Trophoblast cell (in vitro differentiated cells and primary cell): ENCODE measurements around the gene HOXD11.

Experiments used
- DNase-seq, 2 donors: peaks; one replicate each; pipeline ENCODE4 v3.0.0-alpha.2; 2016
- H2AFZ ChIP-seq: 2 replicates; pipeline ENCODE4 v1.6.1; 2013; ENCODE audit warnings: low read length, moderate library complexity, mild to moderate bottlenecking; ENCODE audit not compliant: insufficient read depth, poor library complexity
- H2AK5ac ChIP-seq: 2 replicates; pipeline ENCODE4 v1.6.1; 2013; ENCODE audit warnings: mild to moderate bottlenecking, low read length
- H2BK120ac ChIP-seq: 2 replicates; pipeline ENCODE4 v1.6.1; 2013; ENCODE audit warnings: low read length, mild to moderate bottlenecking, moderate library complexity; ENCODE audit not compliant: insufficient read depth, poor library complexity
- H2BK12ac ChIP-seq: 2 replicates; pipeline ENCODE4 v1.6.1; 2013; ENCODE audit warnings: mild to moderate bottlenecking, low read length, moderate library complexity
- H2BK5ac ChIP-seq: 2 replicates; pipeline ENCODE4 v1.6.1; 2013; ENCODE audit warnings: low read length, low read depth, moderate library complexity, mild to moderate bottlenecking; ENCODE audit not compliant: poor library complexity
- H3K14ac ChIP-seq: 2 replicates; pipeline ENCODE4 v1.6.1; 2013; ENCODE audit warnings: mild to moderate bottlenecking, low read length
- H3K18ac ChIP-seq: 2 replicates; pipeline ENCODE4 v1.6.1; 2013; ENCODE audit warnings: mild to moderate bottlenecking, low read length
- H3K23ac ChIP-seq: 2 replicates; pipeline ENCODE4 v1.6.1; 2013; ENCODE audit warnings: low read length
- H3K27ac ChIP-seq: 2 replicates; pipeline ENCODE4 v1.5.1; 2013; ENCODE audit warnings: low read depth, mild to moderate bottlenecking, inconsistent platforms, low read length, moderate library complexity
- H3K27me3 ChIP-seq: 2 replicates; pipeline ENCODE4 v1.6.1; 2013; ENCODE audit warnings: inconsistent platforms, mild to moderate bottlenecking, low read length, moderate library complexity; ENCODE audit not compliant: insufficient read depth
- H3K36me3 ChIP-seq, 2 experiments: 1 replicate in 1 of 2; 2 replicates in 1 of 2; pipeline ENCODE4 v1.6.1; 2013; ENCODE audit warnings: low read length in 2 of 2, mild to moderate bottlenecking in 2 of 2, moderate library complexity in 1 of 2; ENCODE audit not compliant: insufficient read depth in 2 of 2, control insufficient read depth in 1 of 2
- H3K4ac ChIP-seq: 2 replicates; pipeline ENCODE4 v1.6.1; 2013; ENCODE audit warnings: low read depth, mild to moderate bottlenecking, low read length, moderate library complexity
- H3K4me1 ChIP-seq, 2 experiments: 1 replicate in 1 of 2; 2 replicates in 1 of 2; pipeline ENCODE4 v1.6.1; 2013; ENCODE audit warnings: low read length in 2 of 2, mild to moderate bottlenecking in 2 of 2, moderate library complexity in 1 of 2; ENCODE audit not compliant: insufficient read depth in 2 of 2, control insufficient read depth in 1 of 2
- H3K4me2 ChIP-seq: 2 replicates; pipeline ENCODE4 v1.6.1; 2013; ENCODE audit warnings: inconsistent platforms, mild to moderate bottlenecking, low read length, moderate library complexity
- H3K4me3 ChIP-seq: 2 replicates; pipeline ENCODE4 v1.5.1; 2013; ENCODE audit warnings: mild to moderate bottlenecking, low read depth, low read length, inconsistent platforms
- H3K79me1 ChIP-seq: one replicate; pipeline ENCODE4 v1.6.1; 2013; ENCODE audit warnings: low read length
- H3K79me2 ChIP-seq: 2 replicates; pipeline ENCODE4 v1.6.1; 2013; ENCODE audit warnings: low read length, mild to moderate bottlenecking; ENCODE audit not compliant: control insufficient read depth, insufficient read depth, poor library complexity
- H3K9ac ChIP-seq: 2 replicates; pipeline ENCODE4 v1.6.1; 2013; ENCODE audit warnings: mild to moderate bottlenecking, low read length
- H3K9me3 ChIP-seq: 2 replicates; pipeline ENCODE4 v1.6.1; 2013; ENCODE audit warnings: low read depth, mild to moderate bottlenecking, control low read depth, inconsistent platforms, low read length; ENCODE audit not compliant: insufficient read depth
- H4K12ac ChIP-seq: 2 replicates; pipeline ENCODE4 v1.6.1; 2013; ENCODE audit warnings: low read depth, mild to moderate bottlenecking, low read length, moderate library complexity
- H4K8ac ChIP-seq: 2 replicates; pipeline ENCODE4 v1.6.1; 2013; ENCODE audit warnings: low read depth, mild to moderate bottlenecking, low read length, moderate library complexity
- H4K91ac ChIP-seq: one replicate; pipeline ENCODE4 v1.6.1; 2013; ENCODE audit warnings: low read depth, mild to moderate bottlenecking, low read length, moderate library complexity
- WGBS: extraction: QIAGEN DNeasy Blood & Tissue Kit; methylation state at CpG from one replicate; pipeline ENCODE4 v1.1.7; 2013; ENCODE audit warnings: missing lambda C conversion rate; ENCODE audit not compliant: insufficient read length, insufficient coverage; ENCODE audit errors: extremely low coverage; 5-methylcytosine and 5-hydroxymethylcytosine counted together

The HOXD11 gene

DNA sequence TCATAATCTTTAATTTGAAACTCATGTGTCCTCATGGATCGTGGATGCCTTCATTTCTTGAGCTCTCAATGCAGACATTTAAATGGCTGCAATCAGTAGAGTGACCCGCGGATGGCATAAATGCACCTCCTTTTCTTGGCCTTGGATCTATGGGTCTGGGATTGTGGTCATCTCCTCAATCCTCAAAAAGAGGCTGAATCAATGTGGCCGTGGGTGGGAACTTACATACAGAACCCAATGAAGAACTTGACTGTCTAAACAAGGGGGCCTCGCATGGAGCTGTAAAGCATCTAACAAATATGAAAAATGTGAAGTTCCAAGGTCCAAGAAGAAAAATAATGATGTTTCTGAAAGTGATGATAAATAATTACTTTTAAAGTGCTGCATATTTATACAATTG lies 11.7 kb upstream of the HOXD11 start:
- Histone ChIP-seq H3K9me3 (peaks cover 10% of the 10 kb centered on the region), H3K27ac (no peak overlapping the region), H3K18ac (no peak overlapping the region), H4K91ac (no peak overlapping the region), H2BK12ac (no peak overlapping the region), H3K4ac (no peak overlapping the region), H2AFZ (no peak overlapping the region), H3K9ac (no peak overlapping the region), H3K23ac (no peak overlapping the region), H2BK120ac (no peak overlapping the region), H3K27me3 (peaks cover 81% of the 10 kb centered on the region), H3K4me3 (no peak overlapping the region), H4K12ac (no peak overlapping the region), H3K4me2 (no peak overlapping the region), H4K8ac (no peak overlapping the region), H2AK5ac (no peak overlapping the region), H3K79me2 (no peaks in the 10 kb centered on the region), H3K14ac (no peak overlapping the region), H3K4me1 (peaks cover 10 to 27% of the 10 kb centered on the region in 2 experiments), H3K36me3 (no peaks in the 10 kb centered on the region), H3K79me1 (no peaks in the 10 kb centered on the region), H2BK5ac (no peak overlapping the region)
- WGBS: no CpG with 5 or more reads among the region's 5 CpGs
- DNase-seq: no peak

DNA sequence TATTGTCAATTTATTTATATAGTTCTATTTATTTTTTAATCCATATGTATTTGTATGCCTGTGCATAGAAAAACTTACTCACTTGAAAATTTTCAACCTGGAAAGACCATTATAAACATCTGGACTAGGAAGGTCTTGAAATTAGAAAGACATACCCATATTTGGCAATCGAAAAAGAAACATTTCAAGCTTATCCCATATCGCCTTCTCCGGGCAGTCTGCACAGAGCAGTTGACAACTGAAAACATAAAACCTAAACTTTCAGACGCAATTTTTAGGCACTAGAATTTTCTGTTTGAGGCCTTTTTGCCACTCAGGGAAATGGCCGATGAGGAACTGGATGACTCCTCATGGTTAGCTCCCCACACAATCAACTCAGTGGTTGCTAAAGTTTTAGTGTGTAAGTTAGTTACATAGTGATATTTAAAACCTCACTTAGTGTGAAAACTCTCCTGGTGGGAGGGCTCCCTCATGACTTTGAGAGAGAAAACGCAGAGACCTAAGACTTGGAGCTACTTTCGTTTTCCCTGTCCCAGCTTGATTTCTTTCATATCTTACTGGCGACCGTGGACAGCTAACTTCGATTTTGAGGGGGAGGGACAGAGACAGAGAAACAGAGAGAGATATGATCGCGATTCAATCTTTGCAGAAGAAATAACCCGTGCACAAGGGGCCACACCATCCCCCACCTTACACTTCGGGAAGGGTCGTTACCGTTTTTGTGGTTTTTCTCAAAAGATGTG lies 10.7 kb upstream of the HOXD11 start:
- Histone ChIP-seq H4K8ac (no peak overlapping the region), H3K4me2 (peak overlapping the region; percentile 86), H2AFZ (no peak overlapping the region), H3K36me3 (no peaks in the 10 kb centered on the region), H3K18ac (no peak overlapping the region), H3K79me1 (no peaks in the 10 kb centered on the region), H2BK12ac (no peak overlapping the region), H2AK5ac (no peak overlapping the region), H3K79me2 (no peaks in the 10 kb centered on the region), H4K12ac (no peak overlapping the region), H3K4me3 (no peak overlapping the region), H2BK120ac (no peak overlapping the region), H3K4ac (no peak overlapping the region), H3K4me1 (peaks cover 10 to 27% of the 10 kb centered on the region in 2 experiments), H3K14ac (no peak overlapping the region), H3K27ac (no peak overlapping the region), H3K23ac (no peak overlapping the region), H3K9ac (no peak overlapping the region), H2BK5ac (no peak overlapping the region), H3K27me3 (peaks cover 82% of the 10 kb centered on the region), H3K9me3 (peaks cover 13% of the 10 kb centered on the region), H4K91ac (no peak overlapping the region)
- WGBS: no CpG with 5 or more reads among the region's 16 CpGs
- no peak for DNase-seq

DNA sequence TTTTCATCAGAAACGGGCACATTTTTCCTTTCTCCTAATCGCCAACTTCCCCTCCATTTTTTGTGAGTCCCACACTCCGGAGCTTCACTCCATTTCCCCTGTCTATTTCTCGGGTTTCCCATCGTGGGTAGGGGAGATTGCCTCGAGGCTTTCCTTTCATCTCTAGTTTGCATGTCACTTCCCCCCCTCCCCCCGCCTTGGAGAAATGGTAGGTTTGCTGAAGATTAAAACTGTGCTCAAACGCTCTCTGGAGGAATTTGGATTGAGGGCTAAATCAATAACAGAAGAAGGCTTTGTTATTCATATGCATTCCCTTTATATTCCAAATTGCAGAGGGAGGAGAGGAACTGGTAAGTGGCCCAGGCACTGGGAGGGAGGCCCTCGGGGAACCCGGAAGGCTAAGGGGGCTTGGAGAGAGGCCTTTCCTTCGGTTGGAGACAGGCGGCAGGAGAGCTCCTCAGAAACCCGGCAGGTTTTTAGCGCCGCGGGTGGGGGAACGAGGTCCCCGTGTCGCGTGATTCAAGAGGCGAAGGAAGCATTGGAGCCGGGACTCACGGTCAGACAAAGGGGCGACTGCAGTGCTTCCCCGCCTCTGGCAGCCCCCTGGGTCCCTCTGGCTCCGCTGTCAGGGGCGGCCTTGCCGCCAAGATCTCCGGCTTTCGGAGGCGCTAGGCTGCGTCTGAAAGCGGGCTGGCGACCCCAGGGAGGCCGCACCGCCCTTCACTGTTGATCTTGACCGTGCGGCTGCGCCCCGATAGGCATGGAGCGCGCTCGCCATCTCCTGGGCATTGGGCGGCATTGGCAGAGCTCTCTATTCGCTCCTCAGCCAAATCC lies 9.9 kb upstream of the HOXD11 start:
- peaks cover 11% of the 10 kb centered on the region for H3K9me3 ChIP-seq
- H3K4me3 ChIP-seq: no peak overlapping the region
- peak overlapping the region; percentile 86 for H3K4me2 ChIP-seq
- no peak overlapping the region for H3K23ac ChIP-seq
- peak overlapping the region; percentile 7 for H2BK120ac ChIP-seq
- H3K27ac ChIP-seq: no peak overlapping the region
- H4K12ac ChIP-seq: no peak overlapping the region
- peak overlapping the region; percentile 46 for H2AFZ ChIP-seq
- peaks cover 82% of the 10 kb centered on the region for H3K27me3 ChIP-seq
- H3K18ac ChIP-seq: no peak overlapping the region
- H4K91ac ChIP-seq: no peak overlapping the region
- H3K79me2 ChIP-seq: no peaks in the 10 kb centered on the region
- no peak overlapping the region for H4K8ac ChIP-seq
- WGBS: no CpG with 5 or more reads among the region's 45 CpGs
- peak; percentile 40 to 71 for DNase-seq
- no peak overlapping the region for H2BK12ac ChIP-seq
- no peak overlapping the region for H3K4ac ChIP-seq
- no peak overlapping the region for H3K9ac ChIP-seq
- H3K36me3 ChIP-seq: no peaks in the 10 kb centered on the region
- H3K14ac ChIP-seq: no peak overlapping the region
- no peak overlapping the region for H2AK5ac ChIP-seq
- no peak overlapping the region for H2BK5ac ChIP-seq
- no peaks in the 10 kb centered on the region for H3K79me1 ChIP-seq
- H3K4me1 ChIP-seq: peaks cover 10 to 27% of the 10 kb centered on the region in 2 experiments

DNA sequence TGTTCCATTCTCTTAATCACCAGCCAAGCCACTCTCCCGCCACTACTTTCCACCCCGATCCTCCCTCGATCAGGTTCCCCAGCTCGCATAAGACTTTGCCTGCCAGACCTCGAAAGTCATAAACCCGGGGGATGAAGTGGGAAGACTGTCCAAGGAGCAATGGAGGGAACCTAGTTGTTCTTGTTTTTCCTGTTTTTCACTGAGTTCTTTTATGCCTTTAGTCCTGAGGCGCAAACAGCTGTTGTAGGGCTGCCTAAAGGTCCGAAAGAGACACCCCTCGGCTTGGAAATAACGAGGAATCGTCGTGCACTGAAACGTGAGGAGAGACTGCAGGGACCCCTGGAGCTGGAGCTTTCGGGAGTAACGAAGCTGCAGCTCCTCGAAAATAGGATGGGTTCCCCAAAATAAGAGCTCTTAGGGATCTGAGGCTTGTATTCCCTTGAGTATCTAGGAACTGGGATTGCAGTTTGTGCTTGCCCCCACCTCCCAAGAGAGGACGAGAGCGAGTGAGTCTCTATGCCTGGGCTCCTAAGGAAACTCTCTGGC lies 9.2 kb upstream of the HOXD11 start:
- no peak overlapping the region for H3K4ac ChIP-seq
- H4K91ac ChIP-seq: no peak overlapping the region
- H3K18ac ChIP-seq: no peak overlapping the region
- no CpG with 5 or more reads among the region's 18 CpGs for WGBS
- peaks cover 10 to 27% of the 10 kb centered on the region in 2 experiments for H3K4me1 ChIP-seq
- peaks cover 82% of the 10 kb centered on the region for H3K27me3 ChIP-seq
- H3K9me3 ChIP-seq: peaks cover 11% of the 10 kb centered on the region
- no peak overlapping the region for H2BK120ac ChIP-seq
- no peak overlapping the region for H4K8ac ChIP-seq
- H3K4me2 ChIP-seq: peak overlapping the region; percentile 86
- no peak overlapping the region for H4K12ac ChIP-seq
- H3K27ac ChIP-seq: no peak overlapping the region
- H3K14ac ChIP-seq: no peak overlapping the region
- H2AK5ac ChIP-seq: no peak overlapping the region
- H3K23ac ChIP-seq: no peak overlapping the region
- no peaks in the 10 kb centered on the region for H3K36me3 ChIP-seq
- peak in 1 of 2 donors; percentile 64 for DNase-seq
- no peaks in the 10 kb centered on the region for H3K79me1 ChIP-seq
- H3K79me2 ChIP-seq: no peaks in the 10 kb centered on the region
- no peak overlapping the region for H2BK12ac ChIP-seq
- no peak overlapping the region for H2BK5ac ChIP-seq
- no peak overlapping the region for H2AFZ ChIP-seq
- no peak overlapping the region for H3K4me3 ChIP-seq
- no peak overlapping the region for H3K9ac ChIP-seq
